C4-2B (cell line): ENCODE results near the gene RITA1.

Experiments
- ZFX ChIP-seq: fragments of 450-650 bp; IDR thresholded peaks from 2 replicates; pipeline ENCODE4 v1.6.1; 2017
- TF ChIP-seq, protein P1 (sequence below): fragments of 450-650 bp; conservative IDR thresholded peaks from 2 replicates; pipeline ENCODE4 v1.5.1; 2017; ENCODE audit warnings: mild to moderate bottlenecking

DNA sequence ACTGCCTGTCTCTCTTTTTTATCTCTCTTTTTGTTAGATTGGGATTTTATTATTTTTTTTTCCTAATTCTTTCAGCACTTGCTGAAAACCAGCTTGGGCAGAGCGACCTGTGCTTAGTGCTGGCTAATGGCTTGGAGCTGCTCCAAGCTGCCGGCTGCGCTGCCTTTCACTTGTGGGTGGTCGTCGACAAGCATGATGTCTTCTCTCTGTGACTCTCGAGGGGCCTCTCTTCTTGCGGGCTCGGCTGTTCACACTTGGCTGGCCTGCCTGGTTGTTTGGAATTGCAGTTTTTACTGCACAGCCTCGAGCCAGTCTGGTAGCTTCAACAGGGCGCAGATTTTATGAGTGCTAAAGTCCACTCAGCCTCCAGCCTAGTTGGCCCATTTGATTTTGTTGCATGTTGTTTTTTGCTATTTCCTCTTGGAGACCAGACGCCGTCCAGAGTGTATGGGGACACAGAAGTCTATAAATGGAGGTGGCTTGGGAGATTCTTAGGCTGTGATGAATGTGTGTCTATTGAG lies 54.4 kb downstream of the RITA1 start:
- TF ChIP-seq, protein P1, sequence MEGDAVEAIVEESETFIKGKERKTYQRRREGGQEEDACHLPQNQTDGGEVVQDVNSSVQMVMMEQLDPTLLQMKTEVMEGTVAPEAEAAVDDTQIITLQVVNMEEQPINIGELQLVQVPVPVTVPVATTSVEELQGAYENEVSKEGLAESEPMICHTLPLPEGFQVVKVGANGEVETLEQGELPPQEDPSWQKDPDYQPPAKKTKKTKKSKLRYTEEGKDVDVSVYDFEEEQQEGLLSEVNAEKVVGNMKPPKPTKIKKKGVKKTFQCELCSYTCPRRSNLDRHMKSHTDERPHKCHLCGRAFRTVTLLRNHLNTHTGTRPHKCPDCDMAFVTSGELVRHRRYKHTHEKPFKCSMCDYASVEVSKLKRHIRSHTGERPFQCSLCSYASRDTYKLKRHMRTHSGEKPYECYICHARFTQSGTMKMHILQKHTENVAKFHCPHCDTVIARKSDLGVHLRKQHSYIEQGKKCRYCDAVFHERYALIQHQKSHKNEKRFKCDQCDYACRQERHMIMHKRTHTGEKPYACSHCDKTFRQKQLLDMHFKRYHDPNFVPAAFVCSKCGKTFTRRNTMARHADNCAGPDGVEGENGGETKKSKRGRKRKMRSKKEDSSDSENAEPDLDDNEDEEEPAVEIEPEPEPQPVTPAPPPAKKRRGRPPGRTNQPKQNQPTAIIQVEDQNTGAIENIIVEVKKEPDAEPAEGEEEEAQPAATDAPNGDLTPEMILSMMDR: no peak
- no peak for TF ChIP-seq ZFX
